Epithelial cell of proximal tubule (primary cell): ENCODE results near the gene ADAMTSL1. TPM values are rescaled to one million over a fixed set of nuclear protein-coding genes. Genes with fewer than 3 reads are reported as not detected.

Experiments used
- DNase-seq: peaks from one replicate; pipeline ENCODE4 v3.0.0-alpha.2; 2011; ENCODE audit warnings: low read depth
- H3K4me3 ChIP-seq: 2 replicates; pipeline ENCODE4 v1.5.1; 2011; ENCODE audit warnings: low read depth, mild to moderate bottlenecking, low read length
- CTCF ChIP-seq: conservative IDR thresholded peaks from 2 replicates; pipeline ENCODE4 v1.5.1; 2012; ENCODE audit warnings: low read depth, mild to moderate bottlenecking, low read length
- total RNA-seq: library from RNA; depleted of rRNA; stranded (reverse); fragments of >200 nt; gene quantifications from 2 replicates; pipeline ENCODE4 v1.2.3, GENCODE V29; 2015

Gene ADAMTSL1
- total RNA-seq, 1 donor from 2014 or later, result 2.8 TPM

GRCh38 chr9:18447541-18447940 is 26.4 kb upstream of the ADAMTSL1 start:
- no peak for TF ChIP-seq CTCF
- no peak for DNase-seq
- no peak overlapping the region for H3K4me3 ChIP-seq

- no peak for DNase-seq
- TF ChIP-seq CTCF, result no peak
- H3K4me3 ChIP-seq, result no peak overlapping the region
These were observed 25.9 kb upstream of the ADAMTSL1 start for GRCh38 chr9:18448101-18448500.

- no peak for DNase-seq
- no peak for TF ChIP-seq CTCF
- no peak overlapping the region for H3K4me3 ChIP-seq
These were observed 22.5 kb upstream of the ADAMTSL1 start for GRCh38 chr9:18451406-18451805.

GRCh38 chr9:18452276-18452675 is 21.7 kb upstream of the ADAMTSL1 start:
- no peak for DNase-seq
- no peak overlapping the region for H3K4me3 ChIP-seq
- no peak for TF ChIP-seq CTCF

- TF ChIP-seq CTCF, result no peak
- H3K4me3 ChIP-seq, result no peak overlapping the region
- no peak for DNase-seq
These were observed 17.2 kb upstream of the ADAMTSL1 start for GRCh38 chr9:18456624-18457237.

- DNase-seq, result no peak
- TF ChIP-seq CTCF, result no peak
These were observed 16.4 kb upstream of the ADAMTSL1 start for GRCh38 chr9:18457510-18457909.

GRCh38 chr9:18459962-18460584 is 13.9 kb upstream of the ADAMTSL1 start:
- no peak for DNase-seq
- H3K4me3 ChIP-seq, result no peak overlapping the region
- TF ChIP-seq CTCF, result no peak

More at GRCh38 chr9:18457510-18457909, 16.4 kb upstream of the ADAMTSL1 start:
- H3K4me3 ChIP-seq, result no peak overlapping the region
